ENCODE data around the gene TOMM40L.

DNA sequence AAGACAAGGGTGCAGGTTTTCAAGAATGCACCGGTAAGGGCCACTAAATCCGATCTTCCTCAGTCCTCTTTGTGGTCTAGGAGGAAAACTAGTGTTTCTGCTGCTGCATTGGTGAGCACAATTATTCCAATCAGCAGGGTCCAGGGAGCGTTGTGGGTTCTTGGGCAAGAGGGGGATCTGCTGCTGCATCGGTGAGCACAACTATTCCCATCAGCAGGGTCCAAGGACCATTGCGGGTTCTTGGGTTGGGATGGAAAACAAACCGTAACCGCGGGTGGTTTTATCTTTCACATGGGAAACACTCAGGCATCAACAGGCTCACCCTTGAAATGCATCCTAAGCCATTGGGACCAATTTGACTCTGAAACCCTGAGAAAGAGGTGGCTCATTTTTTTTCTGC lies 25.7 kb downstream of the TOMM40L start:
- TF ChIP-seq, protein P1, sequence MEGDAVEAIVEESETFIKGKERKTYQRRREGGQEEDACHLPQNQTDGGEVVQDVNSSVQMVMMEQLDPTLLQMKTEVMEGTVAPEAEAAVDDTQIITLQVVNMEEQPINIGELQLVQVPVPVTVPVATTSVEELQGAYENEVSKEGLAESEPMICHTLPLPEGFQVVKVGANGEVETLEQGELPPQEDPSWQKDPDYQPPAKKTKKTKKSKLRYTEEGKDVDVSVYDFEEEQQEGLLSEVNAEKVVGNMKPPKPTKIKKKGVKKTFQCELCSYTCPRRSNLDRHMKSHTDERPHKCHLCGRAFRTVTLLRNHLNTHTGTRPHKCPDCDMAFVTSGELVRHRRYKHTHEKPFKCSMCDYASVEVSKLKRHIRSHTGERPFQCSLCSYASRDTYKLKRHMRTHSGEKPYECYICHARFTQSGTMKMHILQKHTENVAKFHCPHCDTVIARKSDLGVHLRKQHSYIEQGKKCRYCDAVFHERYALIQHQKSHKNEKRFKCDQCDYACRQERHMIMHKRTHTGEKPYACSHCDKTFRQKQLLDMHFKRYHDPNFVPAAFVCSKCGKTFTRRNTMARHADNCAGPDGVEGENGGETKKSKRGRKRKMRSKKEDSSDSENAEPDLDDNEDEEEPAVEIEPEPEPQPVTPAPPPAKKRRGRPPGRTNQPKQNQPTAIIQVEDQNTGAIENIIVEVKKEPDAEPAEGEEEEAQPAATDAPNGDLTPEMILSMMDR (IDR thresholded peaks at IDR 0.05; ENCODE audit: poor library complexity, severe bottlenecking), result no peak
- TF ChIP-seq TAF1 (IDR thresholded peaks at IDR 0.05; ENCODE audit: low read depth) (no peak), POLR2AphosphoS5 (IDR thresholded peaks at IDR 0.05) (no peak), RAD21 (conservative IDR thresholded peaks at IDR 0.05) (no peak), EZH2 (IDR thresholded peaks at IDR 0.05; ENCODE audit: borderline replicate concordance, insufficient read depth, low read length, poor library complexity, severe bottlenecking) (no peak), SMC3 (conservative IDR thresholded peaks at IDR 0.05; ENCODE audit: poor library complexity) (no peak)
